GM19351 (cell line): Measurements from ENCODE around the gene ZDHHC13.
"Not testable (repeated sequence)": the region's sequence is repeated elsewhere in the genome, so short reads cannot be mapped to it uniquely, and the experiment has no call there.

Source experiments
- ATAC-seq: cut with Tn5 transposase; IDR thresholded peaks from one replicate; pipeline ENCODE4 v1.9.1; 2021; ENCODE audit warnings: mild to moderate bottlenecking, moderate library complexity; ENCODE audit not compliant: unreplicated experiment

ZDHHC13 gene

DNA sequence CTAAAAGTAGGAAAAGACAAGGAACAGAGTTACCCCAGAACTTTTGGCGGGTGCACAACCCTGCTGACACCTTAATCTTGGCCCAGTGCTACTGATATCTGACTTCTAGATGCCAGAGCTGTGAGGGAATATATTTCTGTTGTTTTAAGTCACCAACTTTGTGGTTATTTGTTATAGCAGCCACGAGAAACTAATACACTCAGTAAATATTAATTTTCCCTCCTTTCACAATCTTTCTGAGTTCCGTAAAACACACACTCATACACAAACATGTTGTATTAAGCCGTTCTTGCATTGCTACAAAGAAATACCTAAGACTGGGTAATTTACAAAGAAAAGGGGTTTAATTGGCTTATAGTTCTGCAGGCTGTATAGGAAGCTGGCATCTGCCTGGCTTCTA is 16.1 kb upstream of the ZDHHC13 start:
- no peak for ATAC-seq

DNA sequence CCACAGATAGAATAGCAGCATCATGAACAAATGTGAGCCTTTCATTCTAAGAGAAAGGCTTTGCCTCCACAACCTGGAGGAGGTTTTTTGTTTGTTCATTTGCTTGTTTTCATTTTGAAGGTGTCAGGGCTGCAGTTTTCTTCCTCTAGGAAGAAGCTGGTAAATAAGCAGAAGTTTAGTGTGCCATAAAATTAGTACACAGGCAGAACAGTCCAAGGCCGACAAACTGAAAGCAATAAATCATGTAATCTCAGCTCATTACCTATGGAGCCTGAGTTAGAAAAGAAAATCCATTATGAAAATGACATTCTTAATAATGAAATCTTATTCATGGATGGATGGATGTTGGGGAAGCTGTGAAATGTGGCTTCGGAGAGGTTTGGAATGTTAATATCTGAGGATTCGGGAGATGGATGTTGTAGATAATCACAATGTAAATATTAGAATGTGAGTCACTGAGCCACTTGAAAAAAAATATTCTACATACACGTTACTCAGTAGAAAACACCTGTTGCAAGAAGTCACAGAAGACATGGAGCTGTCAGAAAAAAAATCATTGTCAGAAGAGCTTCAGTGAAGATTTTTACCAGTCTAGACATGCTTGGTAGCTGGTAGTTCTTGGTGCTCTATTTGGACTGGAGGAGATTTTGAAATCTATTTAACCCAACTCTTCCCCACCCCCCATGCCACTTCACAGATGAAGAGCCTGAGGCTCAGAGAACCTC is 15.0 kb upstream of the ZDHHC13 start:
- no peak for ATAC-seq

DNA sequence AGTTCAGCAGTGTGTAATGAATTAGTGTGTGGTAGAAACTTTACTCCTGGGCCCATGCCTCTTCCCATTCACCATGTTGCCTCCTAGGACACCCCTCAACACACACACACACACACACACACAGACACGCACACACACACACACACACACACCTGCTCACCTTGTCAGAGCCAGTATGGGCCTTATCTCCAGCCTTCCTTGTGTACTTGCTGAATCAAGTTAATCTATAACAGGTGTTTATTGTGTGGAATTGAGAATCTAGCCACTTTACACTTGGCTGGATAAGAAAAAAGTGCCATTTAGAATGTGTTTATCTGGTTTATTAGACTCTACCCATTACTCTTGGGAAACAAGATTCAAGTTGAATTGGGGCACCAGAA is 14.5 kb upstream of the ZDHHC13 start:
- ATAC-seq = no peak

DNA sequence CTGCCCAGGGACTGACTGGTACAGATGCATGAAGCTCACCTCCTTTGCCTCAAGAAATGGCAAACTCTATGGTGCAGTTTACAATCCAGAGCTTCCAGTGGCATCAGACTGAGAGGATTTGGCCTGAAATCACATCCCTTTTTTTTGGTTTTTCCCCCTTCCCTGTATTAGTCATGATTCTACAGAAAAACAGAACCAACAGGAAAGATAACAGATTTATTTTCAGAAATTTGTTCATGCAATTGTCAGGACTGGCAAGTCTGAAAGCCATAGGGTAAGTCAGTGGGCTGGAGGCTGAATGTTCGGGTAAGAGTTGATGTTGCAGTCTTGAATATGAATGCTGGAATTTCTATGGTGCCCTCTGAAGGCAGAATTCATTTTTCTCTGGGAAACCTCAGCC is 12.0 kb upstream of the ZDHHC13 start:
- no peak for ATAC-seq

DNA sequence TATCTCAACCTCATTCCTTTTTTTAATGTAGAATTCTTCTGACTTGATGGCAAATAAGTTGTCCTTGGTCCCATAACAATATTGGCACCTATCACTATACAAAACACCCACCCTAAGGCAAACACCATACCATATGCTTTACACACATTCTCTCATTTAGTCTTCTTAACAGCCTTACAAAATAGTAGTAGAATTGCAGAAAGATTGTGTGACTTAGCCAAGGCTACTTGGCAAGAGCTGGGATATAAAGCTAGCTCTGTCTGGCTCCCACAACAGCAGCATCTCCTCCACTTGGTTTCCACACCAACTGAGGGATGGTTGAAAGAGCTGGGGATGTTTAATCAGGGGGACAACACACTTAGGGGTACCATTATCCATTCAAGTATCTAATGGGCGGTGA is 9.8 kb upstream of the ZDHHC13 start:
- no peak for ATAC-seq

DNA sequence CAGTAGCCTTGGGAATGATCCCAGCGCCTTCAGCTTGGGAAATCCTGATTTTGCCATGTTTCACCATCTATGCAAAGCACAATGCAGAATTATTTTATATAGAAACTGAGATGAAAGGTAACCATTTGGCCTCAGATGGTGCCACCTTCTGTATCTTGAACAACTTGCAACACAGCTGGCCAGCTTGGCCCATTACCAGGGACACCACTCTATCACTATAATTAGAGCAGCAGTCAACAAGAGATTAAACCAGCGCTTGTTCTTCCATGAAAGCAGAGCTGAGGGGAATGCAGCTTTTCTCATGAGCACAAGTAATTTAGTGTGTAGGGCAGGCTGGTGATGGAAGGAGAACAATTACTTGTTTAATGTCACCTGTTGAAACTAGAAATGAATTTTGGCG is 6.7 kb upstream of the ZDHHC13 start:
- no peak for ATAC-seq

DNA sequence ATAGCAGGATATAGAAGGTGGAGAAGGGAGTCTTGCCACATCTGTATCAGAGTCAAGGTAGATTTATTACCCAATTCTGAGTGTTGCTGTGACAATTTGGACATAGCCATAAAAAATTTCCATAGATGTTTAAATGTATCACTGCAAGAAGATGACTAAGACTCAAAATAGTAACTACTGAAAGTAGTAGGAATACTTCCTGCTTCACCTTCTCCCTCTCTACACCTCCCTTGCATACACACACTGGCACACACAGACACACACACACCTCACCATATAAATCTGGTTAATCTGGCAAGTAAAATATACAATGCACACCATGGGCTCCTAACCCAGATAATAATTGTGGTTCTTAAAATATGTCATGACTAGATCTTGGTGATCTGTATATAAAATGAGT is 5.2 kb upstream of the ZDHHC13 start:
- no peak for ATAC-seq

DNA sequence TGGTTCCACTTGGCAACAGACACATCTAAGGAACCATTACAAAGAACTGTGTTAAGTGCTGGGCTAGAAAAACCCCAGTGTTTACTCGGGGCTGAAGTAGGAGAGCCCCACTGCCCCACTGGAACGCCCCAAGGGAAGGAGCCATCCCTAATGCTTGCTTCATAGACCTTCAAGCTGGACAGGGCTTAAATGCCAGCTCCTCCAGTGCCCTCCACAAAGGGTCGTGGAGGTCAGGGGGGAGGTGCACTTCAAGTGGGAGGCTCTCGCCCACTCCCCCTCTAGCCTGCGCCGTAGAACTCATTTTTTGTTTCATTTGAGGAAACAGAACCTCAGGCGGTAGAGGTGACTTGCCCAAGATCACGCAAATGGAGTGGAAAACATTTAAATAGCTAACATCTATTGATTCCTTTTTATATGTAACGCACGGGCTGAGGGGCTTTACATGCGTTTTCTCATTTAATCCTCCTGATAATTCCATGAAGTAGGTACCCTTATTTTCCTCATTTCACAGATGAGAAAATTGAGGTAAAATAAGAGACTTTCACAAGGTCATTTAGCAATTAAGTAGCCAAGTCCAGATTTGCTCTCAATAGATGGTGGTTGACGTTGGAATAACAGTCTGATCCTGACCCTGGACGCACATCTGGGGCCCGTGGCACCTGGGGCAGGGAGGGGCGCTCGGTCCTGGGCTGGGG is 545 bp upstream of the ZDHHC13 start:
- ATAC-seq = peak; percentile 29

DNA sequence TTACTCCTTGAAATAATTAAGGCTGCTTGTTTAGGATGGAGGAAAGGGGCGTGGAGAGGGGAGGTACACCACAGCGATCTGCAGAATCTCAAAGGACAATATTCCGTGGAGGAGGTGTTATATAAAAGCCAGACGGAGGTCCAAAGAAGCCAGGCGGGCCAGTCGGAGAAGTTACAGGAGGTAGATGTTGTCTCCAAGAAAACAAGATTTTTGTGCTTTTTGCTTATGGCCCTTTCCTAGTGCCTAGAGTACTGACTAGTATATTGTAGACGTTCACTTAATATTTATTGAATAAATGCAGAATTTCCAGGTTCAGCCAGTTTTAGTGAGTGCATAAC is 761 bp downstream of the ZDHHC13 start:
- no peak for ATAC-seq

DNA sequence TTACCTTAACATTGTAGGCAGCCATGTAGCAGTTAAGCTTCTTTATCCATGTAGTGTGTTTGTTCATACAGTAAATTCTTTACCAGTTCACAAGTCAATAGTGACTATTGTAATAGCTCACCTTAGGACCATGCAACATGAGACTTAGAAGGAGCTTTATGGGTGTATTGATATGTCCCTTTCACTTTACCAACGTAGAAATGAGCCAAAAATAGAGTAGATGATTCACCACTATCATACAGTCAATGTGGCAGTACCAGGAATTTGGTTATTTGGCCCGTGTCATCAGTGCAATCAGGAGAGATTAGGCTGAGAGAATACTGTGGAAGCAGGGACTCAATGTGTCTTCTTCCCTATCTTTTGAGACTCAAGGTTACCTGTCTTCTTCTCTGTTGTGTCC is 4.7 kb downstream of the ZDHHC13 start:
- ATAC-seq = no peak

DNA sequence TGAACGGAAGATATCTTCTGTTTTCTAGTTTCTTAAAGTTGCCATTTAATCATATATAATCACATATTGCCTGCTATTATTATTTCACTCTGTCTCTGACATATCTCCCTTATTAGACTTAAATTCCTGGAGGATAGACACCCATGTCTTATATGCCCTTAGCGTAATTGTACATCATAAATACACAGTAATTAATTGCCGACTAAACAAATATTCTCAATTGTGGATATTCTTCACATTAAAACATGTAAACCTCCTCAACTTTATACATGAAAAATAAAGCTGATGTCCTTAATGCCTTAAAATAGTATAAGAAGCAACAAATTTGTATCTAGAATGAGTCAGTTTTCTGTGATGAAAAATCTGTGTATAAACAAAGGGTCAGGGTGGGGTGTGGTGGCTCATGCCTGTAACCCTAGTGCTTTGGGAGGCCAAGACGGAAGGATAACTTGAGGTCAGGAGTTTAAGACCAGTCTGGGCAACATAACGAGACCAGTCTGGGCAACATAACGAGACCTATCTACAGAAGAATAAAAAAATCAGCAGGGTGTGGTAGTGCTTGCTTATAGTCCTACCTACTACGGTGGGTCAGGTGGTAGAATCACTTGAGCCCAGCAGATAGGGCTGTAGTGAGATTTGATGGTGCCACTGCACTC is 6.1 kb downstream of the ZDHHC13 start:
- ATAC-seq = no peak

DNA sequence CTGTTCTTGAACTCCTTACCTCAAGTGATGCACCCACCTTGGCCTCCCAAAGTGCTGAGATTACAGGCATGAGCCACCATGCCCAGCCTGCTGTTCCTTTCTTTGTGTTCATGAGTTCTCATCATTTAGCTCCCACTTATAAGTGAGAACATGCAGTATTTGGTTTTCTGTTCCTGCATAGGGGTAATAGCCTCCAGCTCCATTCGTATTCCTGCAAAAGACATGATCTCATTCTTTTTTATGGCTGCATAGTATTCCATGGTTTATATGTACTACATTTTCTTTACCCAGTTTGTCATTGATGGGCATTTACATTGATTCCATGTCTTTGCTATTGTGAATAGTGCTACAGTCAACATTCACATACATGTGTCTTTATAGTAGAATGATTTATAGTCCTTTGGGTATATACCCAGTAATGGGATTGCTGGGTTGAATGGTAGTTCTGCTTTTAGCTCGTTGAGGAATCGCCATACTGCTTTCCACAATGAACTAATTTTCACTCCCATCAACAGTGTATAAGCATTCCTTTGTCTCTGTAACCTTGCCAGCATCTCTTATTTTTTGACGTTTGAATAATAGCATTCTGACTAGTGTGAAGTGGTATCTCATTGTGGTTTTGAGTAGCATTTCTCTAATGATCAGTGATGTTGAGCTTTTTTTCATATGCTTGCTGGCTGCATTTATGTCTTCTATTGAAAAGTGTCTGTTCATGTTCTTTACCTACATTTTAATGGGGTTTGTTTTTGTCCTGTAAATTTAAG is 9.8 kb downstream of the ZDHHC13 start:
- ATAC-seq = not testable (repeated sequence)

DNA sequence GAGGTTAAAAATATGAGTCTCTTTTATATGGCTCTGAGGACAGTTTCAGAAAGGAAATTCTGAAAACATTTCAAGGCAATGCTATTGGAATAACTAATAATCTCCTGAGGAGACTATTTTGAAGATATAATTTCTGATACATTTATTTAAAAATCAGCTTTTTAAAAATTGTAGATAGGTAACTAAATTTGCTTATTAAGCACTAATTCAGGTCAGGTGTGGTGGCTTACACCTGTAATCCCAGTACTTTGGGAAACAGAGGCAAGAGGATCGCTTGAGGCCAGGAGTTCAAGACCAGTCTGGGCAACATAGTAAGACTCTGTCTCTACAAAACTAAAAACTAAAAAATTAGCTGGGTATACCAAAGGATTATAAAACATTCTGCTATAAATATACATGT is 17.0 kb downstream of the ZDHHC13 start:
- ATAC-seq = no peak

DNA sequence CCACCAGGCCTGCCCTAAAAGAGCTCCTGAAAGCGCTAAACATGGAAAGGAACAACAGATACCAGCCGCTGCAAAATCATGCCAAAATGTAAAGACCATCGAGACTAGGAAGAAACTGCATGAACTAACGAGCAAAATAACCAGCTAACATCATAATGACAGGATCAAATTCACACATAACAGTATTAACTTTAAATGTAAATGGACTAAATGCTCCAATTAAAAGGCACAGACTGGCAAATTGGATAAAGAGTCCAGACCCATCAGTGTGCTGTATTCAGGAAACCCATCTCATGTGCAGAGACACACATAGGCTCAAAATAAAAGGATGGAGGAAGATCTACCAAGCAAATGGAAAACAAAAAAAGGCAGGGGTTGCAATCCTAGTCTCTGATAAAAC is 19.9 kb downstream of the ZDHHC13 start:
- ATAC-seq = not testable (repeated sequence)

DNA sequence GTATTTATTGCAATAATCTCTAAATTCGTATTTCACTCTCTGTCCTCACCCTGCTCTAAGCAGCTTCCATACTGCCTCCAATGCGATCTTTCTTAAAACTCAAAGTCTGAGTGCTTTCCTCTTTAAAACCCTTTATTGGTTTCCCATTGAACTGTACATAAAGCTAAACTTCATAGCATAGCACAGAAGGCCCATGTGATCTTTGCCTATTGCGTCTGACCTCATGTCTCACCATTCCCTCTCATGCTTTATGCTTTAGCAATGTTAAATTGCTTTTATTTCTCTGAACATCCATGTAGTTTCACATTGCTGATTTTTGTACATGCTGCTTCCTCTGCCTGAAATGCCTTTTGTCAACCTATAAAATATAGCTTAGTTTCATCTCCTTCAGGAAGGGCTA is 28.4 kb downstream of the ZDHHC13 start:
- no peak for ATAC-seq

DNA sequence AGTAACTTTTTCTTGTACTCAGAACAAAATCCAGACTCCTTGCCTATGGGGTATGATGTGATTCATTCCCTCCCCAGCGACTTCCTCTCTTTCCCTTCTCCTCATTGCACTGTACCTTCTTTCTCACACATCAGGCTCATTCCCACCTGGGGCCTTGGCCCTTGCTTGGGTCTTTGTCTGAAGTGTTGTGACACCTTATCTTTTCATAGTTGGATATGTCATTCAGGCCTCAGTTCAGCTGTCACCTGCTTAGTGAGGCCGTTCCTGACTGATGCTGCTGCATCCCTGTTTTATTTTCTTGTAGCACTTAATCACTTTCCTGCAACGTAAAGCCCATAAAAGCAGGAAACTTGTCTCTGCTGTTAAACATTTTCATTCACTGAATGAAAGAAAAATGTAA is 39.9 kb downstream of the ZDHHC13 start:
- ATAC-seq = no peak

DNA sequence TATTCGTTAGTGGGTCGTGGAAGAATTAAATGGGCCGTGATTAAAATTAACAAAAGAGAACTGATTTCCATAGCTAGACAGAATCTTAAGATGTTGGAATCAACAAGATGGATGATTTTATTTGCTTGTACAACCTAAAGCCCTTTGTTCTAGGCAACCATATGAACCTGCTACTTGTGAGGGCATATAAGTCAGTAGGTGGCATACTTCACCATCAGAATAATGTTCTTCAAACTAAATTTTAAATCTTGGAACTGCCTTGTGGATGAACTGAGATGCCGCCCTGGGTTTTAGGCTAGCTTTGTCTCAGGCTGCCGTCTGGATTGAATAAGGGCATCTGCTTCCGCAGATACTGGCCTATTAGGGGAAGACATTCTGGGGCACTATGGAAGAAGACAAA is 43.9 kb downstream of the ZDHHC13 start:
- no peak for ATAC-seq

DNA sequence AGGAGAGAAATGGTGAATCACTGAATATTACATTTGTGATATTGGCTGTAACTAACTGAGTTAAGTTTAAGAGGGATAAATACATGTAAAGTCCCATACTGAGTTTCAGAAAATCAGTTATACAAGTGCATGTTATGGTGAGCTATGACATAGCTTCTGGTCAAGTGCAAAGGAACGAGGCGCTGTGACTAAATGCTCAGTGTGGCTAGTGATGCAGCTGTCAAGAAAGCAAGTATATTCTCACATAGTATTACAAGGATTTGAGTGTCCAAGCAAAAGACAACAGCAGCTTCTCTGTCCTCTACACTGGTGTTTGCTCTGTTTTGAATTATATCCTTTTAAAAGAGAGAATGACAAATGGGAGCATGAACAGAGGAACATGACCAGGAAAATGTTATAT is 44.7 kb downstream of the ZDHHC13 start:
- no peak for ATAC-seq

DNA sequence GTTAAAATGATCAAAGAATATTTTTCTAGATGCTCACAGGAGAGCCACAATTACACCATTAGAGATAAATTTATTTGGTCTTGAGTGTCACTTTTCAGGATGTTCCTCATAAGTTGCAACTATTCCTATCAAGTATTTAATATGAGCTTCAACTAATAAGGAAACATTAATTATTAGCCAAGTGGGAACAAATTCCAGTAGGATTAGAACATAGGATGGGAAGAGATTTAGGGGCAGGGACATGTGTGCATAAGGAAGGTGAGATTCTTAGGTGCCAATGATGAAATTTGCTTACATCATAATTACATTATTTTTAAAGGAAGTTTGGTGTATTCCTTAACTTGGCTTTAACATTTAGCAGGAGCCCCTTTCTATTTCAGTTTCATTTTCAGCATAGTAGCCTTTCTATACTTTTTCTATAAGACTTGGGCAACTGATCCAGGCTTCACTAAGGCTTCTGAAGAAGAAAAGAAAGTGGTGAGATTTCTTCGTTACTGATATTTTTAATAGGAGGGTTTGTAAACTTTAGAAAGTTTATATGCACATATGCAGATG is 46.1 kb downstream of the ZDHHC13 start:
- no peak for ATAC-seq

DNA sequence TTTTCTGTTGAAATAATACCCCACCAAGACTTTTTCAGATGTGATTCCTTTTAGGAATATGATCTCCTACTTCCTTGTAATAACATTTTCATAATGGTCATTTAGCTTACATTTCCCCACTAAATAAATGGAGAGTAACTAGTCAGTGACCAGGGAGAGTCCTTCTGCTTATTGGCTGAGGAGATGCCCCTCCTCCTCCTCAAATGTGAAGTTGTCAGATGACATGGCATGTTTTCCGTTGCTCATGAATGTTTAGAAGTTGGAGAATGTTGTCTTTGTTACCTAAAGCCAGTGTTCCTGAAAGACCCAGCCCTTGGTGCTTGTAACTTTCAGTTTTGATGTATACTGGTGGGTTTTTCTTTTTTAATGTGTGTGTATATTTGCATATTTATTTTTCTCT is 46.6 kb downstream of the ZDHHC13 start:
- no peak for ATAC-seq

DNA sequence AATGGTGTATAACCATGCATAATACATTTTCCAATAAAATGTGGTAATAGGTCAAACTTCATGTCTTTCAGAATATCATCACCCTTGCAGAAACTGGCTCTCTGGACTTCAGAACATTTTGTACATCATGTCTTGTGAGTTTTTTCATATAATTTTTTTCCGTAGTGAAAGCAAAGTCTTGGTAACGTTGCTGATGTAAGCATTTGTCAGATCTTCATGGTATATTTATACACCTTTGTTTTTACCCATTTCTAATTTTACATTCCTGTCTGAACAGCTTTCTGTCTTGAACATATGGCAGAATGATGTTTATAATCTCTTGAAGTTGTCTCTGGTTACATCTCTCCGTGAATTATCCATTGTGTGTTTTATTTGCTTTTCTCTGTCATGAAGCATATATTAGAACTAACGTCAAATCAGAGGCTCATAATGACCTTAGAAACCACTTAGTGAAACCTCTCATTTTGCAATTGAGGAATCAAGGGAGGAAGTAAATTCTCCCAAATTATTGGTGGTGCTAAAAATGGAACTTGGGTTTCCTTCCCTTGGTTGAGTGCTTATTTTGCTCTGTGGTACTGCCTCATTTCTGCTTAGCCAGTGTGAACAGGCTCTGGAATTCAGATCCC is 47.4 kb downstream of the ZDHHC13 start:
- no peak for ATAC-seq
